Measurements from ENCODE around the gene ASGR2.

ASGR2 gene

GRCh38 chr17:7058831-7059447, 55.7 kb downstream of the ASGR2 start:
- no peak for FAIRE-seq

GRCh38 chr17:7056386-7056785, 58.2 kb downstream of the ASGR2 start:
- no peak for FAIRE-seq

Measured in TTC549 (cell line).